Ureter (tissue), 1 donor: ENCODE data around the gene UGT2A2. TPM values are rescaled to one million over a fixed set of nuclear protein-coding genes. Genes with fewer than 3 reads are reported as not detected.

ENCODE experiments used
- DNase-seq: peaks from one replicate; pipeline ENCODE4 v3.0.0-alpha.2; 2020; ENCODE audit warnings: low spot score
- total RNA-seq: library from RNA; stranded (reverse); gene quantifications from one replicate; pipeline ENCODE4 v1.2.4, GENCODE V29; 2023
- donor health status: DM: yes; HTN: yes; CAD: no.

UGT2A2 gene
- total RNA-seq, 1 donor from 2014 or later = not detected

DNA sequence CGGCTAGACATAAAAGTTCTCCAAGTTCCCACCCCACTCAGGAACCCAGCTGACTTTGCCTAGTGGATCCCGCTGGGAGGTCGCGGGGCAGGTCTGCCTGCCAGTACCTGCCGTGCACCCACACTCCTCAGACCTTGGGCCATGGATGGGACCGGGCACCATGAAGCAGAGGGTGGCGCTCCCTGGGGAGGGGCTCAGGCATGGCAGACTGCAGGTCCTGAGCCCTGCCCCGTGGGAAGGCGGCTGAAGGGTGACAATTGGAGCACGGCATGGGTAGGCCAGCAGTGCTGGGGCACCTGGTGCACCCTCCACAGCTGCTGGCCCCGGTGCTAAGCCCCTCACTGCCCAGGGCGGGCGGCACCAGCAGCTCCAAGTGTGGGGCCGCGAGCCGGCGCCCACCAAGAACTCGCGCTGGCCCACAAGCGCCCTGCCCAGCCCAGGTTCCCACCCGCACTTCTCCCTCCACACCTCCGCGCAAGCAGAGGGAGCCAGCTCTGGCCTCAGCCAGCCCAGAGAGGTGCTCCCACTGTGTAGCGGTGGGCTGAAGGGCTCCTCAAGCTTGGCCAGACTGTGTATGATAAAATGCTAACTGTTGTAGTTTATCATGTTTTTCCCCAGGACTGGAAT lies 63.1 kb downstream of the UGT2A2 start:
- no peak for DNase-seq

DNA sequence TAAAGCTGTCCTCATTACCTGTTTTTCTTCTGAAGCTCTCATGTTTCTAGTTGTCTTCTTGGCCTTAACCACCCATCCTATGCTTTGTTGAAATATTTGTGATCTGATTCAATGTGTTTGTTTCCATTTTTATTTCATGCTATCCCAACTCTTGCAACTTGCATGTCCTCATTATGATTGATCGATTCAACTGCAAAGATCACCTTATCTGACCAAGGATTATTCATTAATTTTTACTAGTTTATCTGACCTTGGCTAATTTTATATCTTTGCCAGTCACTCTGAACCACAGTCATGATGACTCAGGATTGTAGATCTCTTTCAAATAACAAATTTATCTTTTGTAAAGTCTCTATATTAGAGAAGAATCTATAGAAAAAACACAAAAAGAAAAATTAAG lies 70.7 kb downstream of the UGT2A2 start:
- DNase-seq = no peak

GRCh38 chr4:69563424-69563823 lies 76.0 kb downstream of the UGT2A2 start:
- DNase-seq = no peak

- DNase-seq = no peak
Measured at GRCh38 chr4:69549651-69550050, 89.8 kb downstream of the UGT2A2 start.

- DNase-seq = no peak
Measured at GRCh38 chr4:69546134-69546765, 93.2 kb downstream of the UGT2A2 start.

Other genes starting within 250 kb of the UGT2A2 start
- gene UGT2B4, start 143.7 kb downstream of the UGT2A2 start, total RNA-seq = 0.34 TPM
- gene UGT2A1, start 13.6 kb upstream of the UGT2A2 start, total RNA-seq = not detected
- gene SULT1B1, start 121.0 kb upstream of the UGT2A2 start, total RNA-seq = 1.1 TPM
- 6.0 TPM for gene SULT1E1, start 220.5 kb upstream of the UGT2A2 start, total RNA-seq